Measurements from ENCODE around the gene CUEDC1.

DNA sequence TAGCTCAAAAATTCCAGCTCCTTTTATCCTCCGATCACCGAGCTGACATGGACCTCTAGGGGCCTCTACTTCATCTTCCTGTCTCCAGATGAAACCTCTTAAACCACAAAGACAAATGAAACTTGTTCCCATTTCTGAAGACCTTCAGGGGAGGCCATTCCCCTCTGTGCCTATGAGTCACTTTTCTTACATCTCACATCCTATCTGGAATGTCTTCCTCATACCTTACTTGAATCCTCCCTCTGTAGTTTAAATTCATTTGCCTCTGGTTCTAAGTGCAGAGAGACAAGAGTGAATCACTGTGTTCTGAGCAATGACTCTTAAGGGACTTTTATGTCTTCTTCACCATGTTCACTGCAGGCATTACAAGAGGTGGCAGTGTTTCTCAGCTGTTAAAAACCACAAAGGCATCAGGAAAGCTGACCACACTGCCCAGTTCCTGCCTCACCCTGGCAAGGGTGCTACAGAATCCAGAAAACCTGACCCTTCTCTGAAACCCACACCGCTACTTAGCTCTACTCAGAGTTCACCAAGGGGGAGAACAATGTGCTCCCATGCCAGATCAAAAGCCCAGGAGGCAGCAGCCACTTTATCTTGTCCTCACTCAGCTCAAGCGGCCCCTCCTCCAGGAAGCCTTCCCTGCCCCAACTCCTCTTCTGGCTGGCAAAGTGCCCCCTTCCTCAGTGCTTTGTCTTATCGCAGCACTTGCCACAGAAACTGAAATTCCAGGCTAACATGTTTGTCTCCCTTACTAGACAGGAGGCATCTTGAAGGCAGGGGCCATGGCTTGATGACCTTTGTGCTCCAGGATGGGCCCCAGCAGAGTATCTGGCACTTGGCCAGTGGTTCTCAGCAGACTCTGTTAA is 6.4 kb downstream of the CUEDC1 start:
- TF ChIP-seq CTCF (conservative IDR thresholded peaks at IDR 0.05) = no peak
- TF ChIP-seq EZH2 (IDR thresholded peaks at IDR 0.05; ENCODE audit: low read depth) = no peak

Measured in PC-9 (cell line).